Measurements from ENCODE around the gene FNIP2. TPM values are rescaled to one million over a fixed set of nuclear protein-coding genes. Genes with fewer than 3 reads are reported as not detected.

Gene FNIP2
- total RNA-seq, 2 experiments from 2014 or later, result 0.09 to 1.0 TPM

GRCh38 chr4:158801677-158802076 lies 32.9 kb downstream of the FNIP2 start:
- no peak for DNase-seq (ENCODE audit: low spot score)
- no peak overlapping the region for H3K27ac ChIP-seq (ENCODE audit: low read depth, low read length, poor library complexity, severe bottlenecking)
- ChIA-PET POLR2A (no interaction called here), CTCF (ENCODE audit: unreplicated experiment) (no interaction called here)
- no peaks in the 10 kb centered on the region for H3K4me1 ChIP-seq (ENCODE audit: insufficient read depth, low read length, poor library complexity, severe bottlenecking)
- no peak overlapping the region for H3K4me2 ChIP-seq (ENCODE audit: low read length)
- H3K79me2 ChIP-seq (ENCODE audit: insufficient read depth, low read depth, low read length), result no peaks in the 10 kb centered on the region
- BruUV-seq (replicated peaks), result no TSS peak
- TF ChIP-seq, protein P1, sequence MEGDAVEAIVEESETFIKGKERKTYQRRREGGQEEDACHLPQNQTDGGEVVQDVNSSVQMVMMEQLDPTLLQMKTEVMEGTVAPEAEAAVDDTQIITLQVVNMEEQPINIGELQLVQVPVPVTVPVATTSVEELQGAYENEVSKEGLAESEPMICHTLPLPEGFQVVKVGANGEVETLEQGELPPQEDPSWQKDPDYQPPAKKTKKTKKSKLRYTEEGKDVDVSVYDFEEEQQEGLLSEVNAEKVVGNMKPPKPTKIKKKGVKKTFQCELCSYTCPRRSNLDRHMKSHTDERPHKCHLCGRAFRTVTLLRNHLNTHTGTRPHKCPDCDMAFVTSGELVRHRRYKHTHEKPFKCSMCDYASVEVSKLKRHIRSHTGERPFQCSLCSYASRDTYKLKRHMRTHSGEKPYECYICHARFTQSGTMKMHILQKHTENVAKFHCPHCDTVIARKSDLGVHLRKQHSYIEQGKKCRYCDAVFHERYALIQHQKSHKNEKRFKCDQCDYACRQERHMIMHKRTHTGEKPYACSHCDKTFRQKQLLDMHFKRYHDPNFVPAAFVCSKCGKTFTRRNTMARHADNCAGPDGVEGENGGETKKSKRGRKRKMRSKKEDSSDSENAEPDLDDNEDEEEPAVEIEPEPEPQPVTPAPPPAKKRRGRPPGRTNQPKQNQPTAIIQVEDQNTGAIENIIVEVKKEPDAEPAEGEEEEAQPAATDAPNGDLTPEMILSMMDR (conservative IDR thresholded peaks at IDR 0.05; ENCODE audit: low read length), result no peak
- no peak for TF ChIP-seq EZH2phosphoT487 (IDR thresholded peaks at IDR 0.05; ENCODE audit: borderline replicate concordance, low read depth, low read length)
- H3K9me2 ChIP-seq (ENCODE audit: insufficient read depth, low read length), result no peaks in the 10 kb centered on the region
- no peak overlapping the region for H2AFZ ChIP-seq (ENCODE audit: low read length)
- no peaks in the 10 kb centered on the region for H3K36me3 ChIP-seq (ENCODE audit: insufficient read depth, low read length)
- no peak overlapping the region for H3K4me3 ChIP-seq (ENCODE audit: low read depth, low read length, poor library complexity, severe bottlenecking)
- no peaks in the 10 kb centered on the region for H4K20me1 ChIP-seq (ENCODE audit: insufficient read depth, low read length)
- no peaks in the 10 kb centered on the region for H3K9me3 ChIP-seq (ENCODE audit: low read length)
- intact Hi-C loops (cut with micrococcal nuclease; ENCODE audit: unreplicated experiment), result no loop called here

DNA sequence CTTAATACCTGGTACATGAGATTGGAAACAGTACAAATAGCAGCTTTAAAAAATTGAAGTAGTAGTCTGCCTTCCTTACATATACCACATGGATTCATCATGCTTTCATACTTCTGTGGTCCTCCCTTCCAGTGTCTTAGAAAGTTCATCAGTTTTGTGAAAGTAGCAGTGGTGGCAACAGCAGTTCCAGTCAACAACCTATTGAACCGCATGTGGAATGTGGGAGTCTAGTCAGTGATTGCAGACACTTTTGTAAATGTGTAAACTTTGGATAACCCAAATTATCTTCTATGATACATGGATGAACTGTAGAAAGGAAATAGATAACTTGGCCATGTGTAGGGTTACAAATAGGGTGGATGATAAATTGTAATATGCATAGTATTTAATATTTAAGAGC lies 34.1 kb downstream of the FNIP2 start:
- BruUV-seq (replicated peaks), result no TSS peak

More for the DNA sequence above, 34.1 kb downstream of the FNIP2 start:
- Histone ChIP-seq H3K9me2 (ENCODE audit: insufficient read depth, low read length) (no peaks in the 10 kb centered on the region), H3K9me3 (ENCODE audit: low read length) (no peaks in the 10 kb centered on the region), H3K4me2 (ENCODE audit: low read length) (no peak overlapping the region), H3K4me1 (ENCODE audit: insufficient read depth, low read length, poor library complexity, severe bottlenecking) (no peaks in the 10 kb centered on the region), H3K36me3 (ENCODE audit: insufficient read depth, low read length) (no peaks in the 10 kb centered on the region), H2AFZ (ENCODE audit: low read length) (no peak overlapping the region), H4K20me1 (ENCODE audit: insufficient read depth, low read length) (0 out of 2 replicates have a peak, but pooled peaks cover 3% of the 10 kb centered on the region), H3K79me2 (ENCODE audit: insufficient read depth, low read depth, low read length) (no peaks in the 10 kb centered on the region), H3K4me3 (ENCODE audit: low read depth, low read length, poor library complexity, severe bottlenecking) (no peak overlapping the region), H3K27ac (ENCODE audit: low read depth, low read length, poor library complexity, severe bottlenecking) (no peak overlapping the region)
- no peak for DNase-seq (ENCODE audit: low spot score)
- CTCF ChIA-PET (ENCODE audit: unreplicated experiment), result no interaction called here
- POLR2A ChIA-PET, result interaction anchor here (0.5 kb wide), 1 partner anchor 299 kb away, joined by 4 read pairs; no protein-coding TSS in a partner anchor
- TF ChIP-seq EZH2phosphoT487 (IDR thresholded peaks at IDR 0.05; ENCODE audit: borderline replicate concordance, low read depth, low read length), result no peak
- TF ChIP-seq, protein P1 (conservative IDR thresholded peaks at IDR 0.05; ENCODE audit: low read length), result no peak
- intact Hi-C loops (cut with micrococcal nuclease; ENCODE audit: unreplicated experiment), result no loop called here

All from OCI-LY7 (cell line).